ENCODE results near the gene NIPSNAP2.

- TF ChIP-seq CTCF (IDR thresholded peaks at IDR 0.05) (no peak), POLR2A (IDR thresholded peaks at IDR 0.05) (no peak)
These were observed 709 bp upstream of the NIPSNAP2 start for GRCh38 chr7:55963584-55964168.
